ENCODE data around the gene PFDN1.
"Not testable (repeated sequence)": the region's sequence is repeated elsewhere in the genome, so short reads cannot be mapped to it uniquely, and the experiment has no call there.

The PFDN1 gene

GRCh38 chr5:140302786-140303639 lies at the start of gene PFDN1:
TSS of gene PFDN1 (minus strand) at chr5:140303101. CDS start at chr5:140303073, 28 bp downstream.
- DNase-seq: peak; percentile 79

- DNase-seq: no peak
These were observed 48.9 kb upstream of the PFDN1 start for GRCh38 chr5:140351609-140352334.

- no peak for DNase-seq
These were observed 46.3 kb upstream of the PFDN1 start for GRCh38 chr5:140349244-140349643.

- no peak for DNase-seq
These were observed 45.2 kb upstream of the PFDN1 start for GRCh38 chr5:140348104-140348503.

- DNase-seq: no peak
These were observed 44.5 kb upstream of the PFDN1 start for GRCh38 chr5:140347360-140347759.

GRCh38 chr5:140346348-140347221 lies 43.7 kb upstream of the PFDN1 start, which contains the start of gene HBEGF:
TSS of gene HBEGF (minus strand) at chr5:140346603. CDS start at chr5:140346328, 275 bp downstream.
- DNase-seq: peak; percentile 21

- no peak for DNase-seq
These were observed 43.0 kb upstream of the PFDN1 start for GRCh38 chr5:140345919-140346347.

GRCh38 chr5:140344683-140345423 lies 42.0 kb upstream of the PFDN1 start:
- DNase-seq: no peak

GRCh38 chr5:140343849-140344248 lies 40.9 kb upstream of the PFDN1 start:
- not testable (repeated sequence) for DNase-seq

- no peak for DNase-seq
These were observed 40.0 kb upstream of the PFDN1 start for GRCh38 chr5:140342896-140343295.

- no peak for DNase-seq
These were observed 39.4 kb upstream of the PFDN1 start for GRCh38 chr5:140342287-140342686.

- DNase-seq: no peak
These were observed 38.7 kb upstream of the PFDN1 start for GRCh38 chr5:140341591-140341990.

- DNase-seq: no peak
These were observed 37.8 kb upstream of the PFDN1 start for GRCh38 chr5:140340605-140341121.

GRCh38 chr5:140339636-140340035 lies 36.7 kb upstream of the PFDN1 start:
- DNase-seq: no peak

GRCh38 chr5:140338908-140339307 lies 36.0 kb upstream of the PFDN1 start:
- DNase-seq: no peak

GRCh38 chr5:140338336-140338735 lies 35.4 kb upstream of the PFDN1 start:
- no peak for DNase-seq

- DNase-seq: no peak
These were observed 35.0 kb upstream of the PFDN1 start for GRCh38 chr5:140337880-140338279.

- no peak for DNase-seq
These were observed 33.5 kb upstream of the PFDN1 start for GRCh38 chr5:140336388-140336787.

- no peak for DNase-seq
These were observed 28.7 kb upstream of the PFDN1 start for GRCh38 chr5:140331638-140332037.

GRCh38 chr5:140329739-140330481 lies 27.0 kb upstream of the PFDN1 start:
- DNase-seq: no peak

All from NCI-H510A (cell line).